ENCODE measurements around the gene CD2. TPM values are rescaled to one million over a fixed set of nuclear protein-coding genes. Genes with fewer than 3 reads are reported as not detected.

The CD2 gene
- polyA plus RNA-seq, 3 donors: 0.89 to 3.6 (median 2.1) TPM

- Mint-ChIP-seq H3K4me3 (no peak overlapping the region), H3K27me3 (ENCODE audit: low read depth in 3 of 3) (peaks cover 0 to 9% (median 1%) of the 10 kb centered on the region in 3 donors), H3K9me3 (peaks cover 5 to 16% (median 11%) of the 10 kb centered on the region in 7 donors), H3K4me1 (peaks cover 7% of the 10 kb centered on the region), H3K36me3 (no peaks in the 10 kb centered on the region), H3K27ac (no peak overlapping the region)
- no peaks in the 10 kb centered on the region for H3K36me3 ChIP-seq (replicated peaks in 1 of 2; ENCODE audit: control insufficient read depth in 1 of 2, insufficient read depth in 2 of 2, low read length in 2 of 2)
- no peak overlapping the region for H3K27ac ChIP-seq (ENCODE audit: low read depth in 1 of 2, low read length in 2 of 2)
- no peak overlapping the region for H2AFZ ChIP-seq (ENCODE audit: insufficient read depth, low read depth, low read length, poor library complexity, severe bottlenecking)
- 97% methylated on average over 4 of the region's 4 CpGs for WGBS (ENCODE audit: insufficient coverage)
- no peaks in the 10 kb centered on the region for H4K20me1 ChIP-seq (ENCODE audit: insufficient read depth, low read length)
- DNase-seq: no peak
- no peaks in the 10 kb centered on the region for H3K79me2 ChIP-seq (ENCODE audit: insufficient read depth, low read length)
- H3K9ac ChIP-seq (ENCODE audit: insufficient read depth, low read length, poor library complexity, severe bottlenecking): no peak overlapping the region
- H3K4me3 ChIP-seq (replicated peaks in 1 of 3; ENCODE audit: low read depth in 2 of 3, low read length in 3 of 3): no peak overlapping the region
- no peaks in the 10 kb centered on the region for H3K27me3 ChIP-seq (ENCODE audit: control insufficient read depth in 2 of 2, insufficient read depth in 2 of 2, low read length in 2 of 2)
- H3K4me1 ChIP-seq (ENCODE audit: control insufficient read depth in 1 of 2, insufficient read depth in 2 of 2, low read length in 2 of 2): peaks cover 5 to 6% of the 10 kb centered on the region in 2 donors
- H3K9me3 ChIP-seq (replicated peaks in 1 of 2; ENCODE audit: control insufficient read depth in 1 of 2, insufficient read depth in 1 of 2, low read length in 2 of 2): no peaks in the 10 kb centered on the region
- H3K4me2 ChIP-seq (replicated peaks; ENCODE audit: extremely low read depth, low read length, poor library complexity, severe bottlenecking): no peak overlapping the region
- TF ChIP-seq CTCF (IDR thresholded peaks at IDR 0.05): no peak
- intact Hi-C loops (cut with micrococcal nuclease): no loop called here
Observed at GRCh38 chr1:116785006-116785405, 30.8 kb downstream of the CD2 start.

GRCh38 chr1:116786049-116786448 lies 31.8 kb downstream of the CD2 start:
- Histone ChIP-seq H3K36me3 (replicated peaks in 1 of 2; ENCODE audit: control insufficient read depth in 1 of 2, insufficient read depth in 2 of 2, low read length in 2 of 2) (no peaks in the 10 kb centered on the region), H3K9ac (ENCODE audit: insufficient read depth, low read length, poor library complexity, severe bottlenecking) (no peak overlapping the region), H3K4me2 (replicated peaks; ENCODE audit: extremely low read depth, low read length, poor library complexity, severe bottlenecking) (no peak overlapping the region), H2AFZ (ENCODE audit: insufficient read depth, low read depth, low read length, poor library complexity, severe bottlenecking) (no peak overlapping the region), H4K20me1 (ENCODE audit: insufficient read depth, low read length) (no peaks in the 10 kb centered on the region), H3K27ac (ENCODE audit: low read depth in 1 of 2, low read length in 2 of 2) (no peak overlapping the region), H3K4me1 (ENCODE audit: control insufficient read depth in 1 of 2, insufficient read depth in 2 of 2, low read length in 2 of 2) (peaks cover 5 to 6% of the 10 kb centered on the region in 2 donors), H3K79me2 (ENCODE audit: insufficient read depth, low read length) (no peaks in the 10 kb centered on the region), H3K9me3 (replicated peaks in 1 of 2; ENCODE audit: control insufficient read depth in 1 of 2, insufficient read depth in 1 of 2, low read length in 2 of 2) (no peaks in the 10 kb centered on the region), H3K27me3 (ENCODE audit: control insufficient read depth in 2 of 2, insufficient read depth in 2 of 2, low read length in 2 of 2) (no peaks in the 10 kb centered on the region), H3K4me3 (replicated peaks in 1 of 3; ENCODE audit: low read depth in 2 of 3, low read length in 3 of 3) (no peak overlapping the region)
- no peaks in the 10 kb centered on the region for H3K36me3 Mint-ChIP-seq
- peaks cover 5 to 16% (median 11%) of the 10 kb centered on the region in 7 donors for H3K9me3 Mint-ChIP-seq
- no peak overlapping the region for H3K4me3 Mint-ChIP-seq
- WGBS (ENCODE audit: insufficient coverage): no CpG with 5 or more reads among the region's 1 CpG
- no peak for TF ChIP-seq CTCF (IDR thresholded peaks at IDR 0.05)
- no peak overlapping the region for H3K27ac Mint-ChIP-seq
- DNase-seq: no peak
- intact Hi-C loops (cut with micrococcal nuclease): no loop called here
- peaks cover 7% of the 10 kb centered on the region for H3K4me1 Mint-ChIP-seq
- peaks cover 0 to 8% (median 1%) of the 10 kb centered on the region in 3 donors for H3K27me3 Mint-ChIP-seq (ENCODE audit: low read depth in 3 of 3)
